SK-N-MC (cell line): ENCODE data around the gene CFHR3.

ENCODE experiments used
- EZH2 ChIP-seq: fragments of 200-600 bp; sonication (generic); IDR thresholded peaks from one replicate; pipeline ENCODE4 v1.6.1; 2017; ENCODE audit warnings: antibody characterized with exemption
- POLR2AphosphoS5 ChIP-seq: IDR thresholded peaks from 2 replicates; pipeline ENCODE4 v1.6.1; 2012; ENCODE audit warnings: mild to moderate bottlenecking, low read depth, low read length, borderline replicate concordance

- TF ChIP-seq EZH2 (no peak), POLR2AphosphoS5 (no peak)
Observed at GRCh38 chr1:196808529-196809235, 34.0 kb downstream of the CFHR3 start.
